Activated CD4-positive, alpha-beta T cell treated with anti-CD3 and anti-CD28 coated beads, Interleukin-2, amount 50 U/mL, for 16 hours (primary cell): ENCODE measurements around the gene EVX1.
A peak's percentile ranks its signal among the peaks of the same experiment; 100 is the strongest.

Source experiments
- DNase-seq: peaks from one replicate; pipeline ENCODE4 v3.0.0-alpha.2; 2020

Gene EVX1

DNA sequence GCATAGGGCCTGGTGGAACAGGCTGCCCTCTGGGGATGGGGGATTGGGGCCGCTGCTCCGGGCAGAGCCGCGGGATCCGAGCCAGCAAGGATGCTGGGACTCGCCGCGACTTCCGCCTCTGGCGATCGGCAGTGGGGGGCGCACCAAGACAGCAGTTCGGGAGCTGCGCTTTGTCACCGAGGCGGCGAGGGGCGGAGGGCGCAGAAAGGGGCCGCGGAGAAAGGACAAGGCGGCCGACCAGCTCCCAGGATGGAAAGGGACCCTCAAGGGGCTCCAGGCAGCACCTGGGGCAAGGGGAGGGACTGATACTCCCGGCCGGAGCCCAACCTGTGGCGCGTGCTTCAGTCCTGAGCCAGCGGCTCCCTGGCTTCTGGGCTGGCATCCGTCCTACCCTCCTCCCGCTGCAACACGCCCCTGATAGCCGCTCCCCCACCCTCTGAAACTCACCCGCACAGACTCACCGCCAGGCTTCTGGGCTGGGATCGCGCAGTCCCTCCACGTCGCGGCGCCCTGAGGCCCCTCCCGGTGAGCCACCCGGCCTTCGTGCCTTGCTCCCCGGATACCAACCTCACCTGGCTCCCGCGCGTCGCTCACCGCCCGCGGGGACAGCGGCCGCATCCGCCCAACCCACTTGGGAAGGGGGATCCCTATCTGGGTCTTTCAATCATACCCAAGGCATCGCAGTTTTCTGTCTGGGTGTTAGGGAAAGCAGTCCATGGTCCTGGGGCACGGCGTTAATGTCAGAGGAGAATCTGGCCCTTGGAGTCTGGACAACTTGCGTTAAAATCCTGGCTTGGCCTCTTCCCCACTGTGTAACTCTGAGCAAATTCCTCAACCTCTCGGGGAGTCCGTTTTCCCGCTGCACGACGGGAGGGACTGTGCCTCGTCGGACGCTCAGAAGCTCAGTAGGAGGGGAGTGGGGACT is 7.0 kb upstream of the EVX1 start:
- DNase-seq: no peak

- peak; percentile 44 for DNase-seq
These were observed 4.8 kb upstream of the EVX1 start for GRCh38 chr7:27237735-27238334.

DNA sequence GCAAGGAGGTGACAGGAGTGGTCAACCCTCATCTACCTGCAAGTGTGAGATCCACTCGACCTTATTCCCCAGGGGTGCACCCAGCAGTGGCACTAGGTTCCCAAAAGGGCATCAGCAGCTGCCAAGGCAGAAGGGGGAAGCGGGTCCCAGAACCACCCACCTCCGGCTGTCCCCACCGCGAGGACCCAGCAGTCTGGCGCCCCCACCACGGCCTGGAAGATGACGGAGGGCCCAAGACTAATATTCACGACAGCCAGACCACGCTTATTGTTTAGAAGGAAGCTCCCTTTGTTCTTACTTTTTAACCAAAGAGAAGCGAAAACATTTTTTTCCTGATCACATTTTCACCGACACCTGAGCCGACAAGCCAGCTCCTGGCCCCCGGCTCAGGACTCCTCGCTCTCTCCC is 3.6 kb upstream of the EVX1 start:
- DNase-seq: no peak

- DNase-seq: no peak
These were observed 3.1 kb upstream of the EVX1 start for GRCh38 chr7:27239387-27240014.

DNA sequence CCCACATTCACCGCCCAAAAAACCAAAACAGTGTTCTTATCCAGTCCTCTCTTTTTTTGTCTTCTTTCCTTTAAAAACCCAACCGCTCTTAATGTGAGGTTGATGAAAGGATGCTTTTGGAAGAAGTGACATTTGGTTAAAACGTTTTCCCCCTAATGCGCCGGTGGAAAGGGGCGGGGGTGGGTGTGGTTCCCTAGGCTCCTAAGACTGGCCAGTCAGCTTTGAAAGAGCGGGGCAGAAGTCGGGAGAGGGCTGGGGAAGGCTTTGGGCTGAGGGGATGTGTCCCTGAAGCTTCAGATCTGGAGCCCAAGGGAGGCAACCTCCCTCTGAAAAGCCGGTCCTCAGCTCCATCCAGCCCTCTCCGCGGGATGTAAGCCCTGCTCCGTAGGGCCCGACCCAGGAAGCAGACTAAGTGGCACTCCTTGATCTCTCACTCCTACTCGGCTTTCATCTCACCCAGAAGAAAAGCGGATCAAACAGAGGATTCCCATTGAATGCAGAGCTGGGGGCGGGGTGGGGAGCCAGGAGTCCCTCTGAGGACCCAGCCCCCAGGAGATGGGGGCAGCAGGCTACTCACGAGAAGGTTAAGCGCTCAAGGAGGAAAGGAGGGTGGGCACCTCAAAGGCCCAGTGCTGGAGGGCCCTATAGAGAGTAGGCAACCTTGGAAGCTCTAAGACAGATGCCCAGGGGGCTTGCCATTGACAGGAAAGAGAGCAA is 2.4 kb upstream of the EVX1 start:
- no peak for DNase-seq

DNA sequence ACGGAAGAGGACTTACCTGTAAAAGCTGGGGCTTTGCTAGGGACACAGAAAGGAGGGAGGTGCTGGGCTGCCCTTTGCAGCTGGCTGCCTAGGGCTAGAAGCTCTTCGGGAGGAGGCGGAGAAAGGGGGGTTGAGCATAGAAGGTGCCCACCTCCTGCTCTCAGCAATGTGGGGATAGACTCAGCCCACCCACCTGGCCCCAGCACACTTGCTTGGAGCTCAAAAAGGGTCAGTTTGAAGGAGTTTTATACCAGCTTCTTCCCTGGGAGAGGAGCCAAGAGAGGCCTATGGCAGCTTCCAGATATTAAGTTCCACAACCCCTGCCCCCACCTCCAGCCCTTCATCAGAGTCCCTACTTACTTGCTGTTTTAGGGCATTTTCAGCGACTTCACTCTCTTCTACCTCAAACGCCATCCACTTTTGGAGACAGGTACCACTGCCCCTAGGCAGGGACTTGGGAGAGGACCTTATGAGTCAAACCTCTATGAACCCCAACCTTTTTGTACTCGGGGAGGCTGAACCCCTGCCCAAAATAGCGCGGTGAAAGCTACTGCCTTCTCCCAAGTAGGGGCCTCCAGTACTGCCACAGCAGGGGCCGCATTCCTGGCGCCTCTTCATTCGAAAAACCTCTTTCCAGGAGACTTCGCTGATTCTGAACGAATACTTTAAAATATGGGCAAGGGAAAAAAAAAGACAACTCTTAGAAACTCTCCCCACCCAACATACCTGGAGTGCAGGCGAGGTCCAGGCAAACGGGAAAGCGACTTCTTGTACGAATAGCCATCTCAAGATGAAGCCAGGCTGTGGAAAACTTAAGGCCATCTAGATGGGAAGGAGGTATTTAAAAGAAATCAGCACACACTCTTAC is 1.2 kb upstream of the EVX1 start:
- DNase-seq: no peak

DNA sequence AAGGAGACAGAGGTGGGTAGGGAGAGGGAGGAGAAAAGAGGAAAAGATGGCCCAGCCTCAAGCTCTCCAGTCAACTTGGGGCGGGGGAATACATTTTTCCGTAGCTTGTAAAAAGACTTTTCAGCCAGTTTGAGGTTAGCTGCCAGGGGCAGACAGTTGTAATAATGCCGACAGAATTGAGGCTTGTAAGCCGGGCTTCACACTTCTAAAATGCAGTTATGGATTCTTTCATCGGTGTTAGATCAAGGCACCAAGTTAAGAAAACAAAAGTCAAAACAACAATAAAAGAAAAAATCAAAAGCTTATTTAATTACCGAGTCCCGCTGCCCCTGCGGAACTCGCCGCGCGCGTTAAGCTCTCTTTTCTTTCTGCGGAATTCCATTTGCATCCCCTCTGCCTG is 448 bp upstream of the EVX1 start:
- no peak for DNase-seq

DNA sequence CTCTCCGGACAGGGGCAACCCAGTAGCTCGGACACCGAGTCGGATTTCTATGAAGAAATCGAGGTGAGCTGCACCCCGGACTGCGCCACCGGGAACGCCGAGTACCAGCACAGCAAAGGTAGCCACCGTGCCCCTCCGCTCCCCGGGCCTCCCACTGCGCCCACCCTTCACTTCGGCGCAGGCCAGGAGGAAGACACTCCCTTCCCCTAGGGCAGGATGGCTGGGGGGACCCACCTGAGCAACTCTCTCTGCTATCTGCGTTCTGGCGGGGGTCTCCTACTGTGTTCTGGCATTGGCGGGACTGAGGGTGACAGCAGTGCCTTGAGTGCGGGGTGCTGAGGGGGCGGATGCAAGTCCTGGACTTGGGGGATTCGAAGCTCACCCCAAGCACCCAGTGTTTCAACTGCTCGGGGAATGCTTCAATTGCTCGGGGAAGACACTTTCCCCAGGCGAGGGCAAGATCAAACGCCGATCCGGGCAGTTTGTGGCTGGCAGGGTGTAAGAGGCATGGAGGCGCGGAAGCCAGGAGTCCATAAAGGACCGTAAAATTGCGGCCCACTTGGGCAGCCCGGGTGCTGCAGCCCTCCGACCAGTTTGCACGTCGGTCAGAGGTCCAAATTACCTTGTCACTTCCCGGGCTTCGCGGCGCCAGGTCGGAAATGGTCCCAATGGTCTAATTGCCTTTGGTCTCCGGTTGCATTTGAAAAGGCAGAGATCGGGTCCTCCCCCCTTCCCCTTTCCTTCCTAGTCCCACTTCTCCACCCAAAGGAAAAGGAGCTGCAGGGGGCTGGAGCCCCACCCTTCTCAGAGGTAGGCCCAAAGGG is 950 bp downstream of the EVX1 start:
- no peak for DNase-seq

DNA sequence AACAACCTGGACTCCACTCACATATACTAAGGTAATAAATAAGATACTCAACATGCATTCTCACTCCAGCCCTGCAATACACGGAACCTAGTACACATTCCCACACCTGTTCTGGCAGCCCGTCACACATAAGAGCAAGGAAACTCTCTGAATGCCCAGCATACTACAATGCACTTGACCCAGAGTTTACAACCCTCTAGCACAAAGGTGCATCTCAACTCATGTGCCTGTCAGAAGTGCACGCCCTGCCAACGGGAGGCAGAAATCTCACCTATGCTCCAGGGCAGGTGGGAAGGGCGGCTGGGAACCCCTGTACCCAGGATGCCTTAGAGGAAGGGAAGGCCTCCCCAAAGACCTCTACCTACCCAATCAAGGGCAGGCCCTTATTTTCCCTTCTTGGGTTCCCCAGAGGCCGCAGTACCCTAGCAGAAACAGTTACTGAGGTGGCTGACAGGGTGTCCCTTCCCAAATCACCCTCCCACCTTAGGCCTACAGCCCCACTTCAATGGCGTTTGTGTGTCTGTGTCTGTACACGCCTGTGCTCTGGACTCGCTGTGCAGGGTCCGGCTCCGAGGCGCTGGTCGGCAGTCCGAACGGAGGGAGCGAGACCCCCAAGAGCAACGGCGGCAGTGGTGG is 2.0 kb downstream of the EVX1 start:
- no peak for DNase-seq

DNA sequence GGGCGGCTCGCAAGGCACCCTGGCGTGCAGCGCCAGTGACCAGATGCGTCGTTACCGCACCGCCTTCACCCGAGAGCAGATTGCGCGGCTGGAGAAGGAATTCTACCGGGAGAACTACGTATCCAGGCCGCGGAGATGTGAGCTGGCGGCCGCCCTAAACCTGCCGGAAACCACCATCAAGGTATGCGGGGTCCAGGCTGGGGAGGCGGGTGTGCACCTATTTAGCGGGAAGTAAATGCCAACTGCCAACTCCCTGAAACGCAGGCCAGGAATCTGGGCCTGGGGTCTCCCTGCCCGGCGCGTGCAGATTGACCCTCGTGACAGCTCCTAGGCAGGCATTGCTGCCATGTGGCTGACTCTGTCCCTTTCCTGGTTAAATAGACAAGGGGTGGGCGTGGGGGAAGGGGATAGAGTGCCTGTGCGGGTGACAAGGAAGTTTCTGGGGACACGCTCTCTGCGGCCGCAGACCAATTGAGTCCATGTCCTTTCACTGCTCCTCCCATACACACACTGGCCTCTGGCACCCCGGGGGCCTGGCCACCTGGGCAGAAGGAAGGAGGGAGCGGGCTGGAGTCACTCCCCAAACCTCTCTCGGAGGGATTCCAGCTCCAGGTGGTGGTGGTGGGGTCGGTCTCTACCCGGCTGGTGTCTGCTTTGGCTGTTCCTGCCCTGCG is 2.7 kb downstream of the EVX1 start:
- DNase-seq: no peak

GRCh38 chr7:27245798-27246691 is 3.4 kb downstream of the EVX1 start:
- no peak for DNase-seq

DNA sequence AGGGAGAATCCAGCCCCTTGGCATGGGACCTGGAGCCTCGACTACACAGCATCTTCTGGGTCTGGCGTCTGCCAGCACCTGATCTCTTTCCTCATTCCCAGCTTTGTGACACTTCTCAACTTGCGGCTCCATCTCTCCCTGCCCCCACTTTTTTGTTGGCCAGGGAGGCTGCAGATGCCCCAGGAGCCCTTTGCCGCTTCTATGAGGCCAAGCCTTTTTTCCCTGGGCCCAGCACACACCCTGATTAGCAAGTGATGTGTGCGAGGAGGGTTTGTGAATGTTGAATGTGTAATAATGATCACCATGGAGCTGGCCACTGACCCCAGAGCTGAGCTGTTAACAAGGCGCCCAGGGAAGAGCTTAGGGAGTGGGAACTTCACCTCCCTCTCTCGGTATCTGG is 4.4 kb downstream of the EVX1 start:
- DNase-seq: no peak

DNA sequence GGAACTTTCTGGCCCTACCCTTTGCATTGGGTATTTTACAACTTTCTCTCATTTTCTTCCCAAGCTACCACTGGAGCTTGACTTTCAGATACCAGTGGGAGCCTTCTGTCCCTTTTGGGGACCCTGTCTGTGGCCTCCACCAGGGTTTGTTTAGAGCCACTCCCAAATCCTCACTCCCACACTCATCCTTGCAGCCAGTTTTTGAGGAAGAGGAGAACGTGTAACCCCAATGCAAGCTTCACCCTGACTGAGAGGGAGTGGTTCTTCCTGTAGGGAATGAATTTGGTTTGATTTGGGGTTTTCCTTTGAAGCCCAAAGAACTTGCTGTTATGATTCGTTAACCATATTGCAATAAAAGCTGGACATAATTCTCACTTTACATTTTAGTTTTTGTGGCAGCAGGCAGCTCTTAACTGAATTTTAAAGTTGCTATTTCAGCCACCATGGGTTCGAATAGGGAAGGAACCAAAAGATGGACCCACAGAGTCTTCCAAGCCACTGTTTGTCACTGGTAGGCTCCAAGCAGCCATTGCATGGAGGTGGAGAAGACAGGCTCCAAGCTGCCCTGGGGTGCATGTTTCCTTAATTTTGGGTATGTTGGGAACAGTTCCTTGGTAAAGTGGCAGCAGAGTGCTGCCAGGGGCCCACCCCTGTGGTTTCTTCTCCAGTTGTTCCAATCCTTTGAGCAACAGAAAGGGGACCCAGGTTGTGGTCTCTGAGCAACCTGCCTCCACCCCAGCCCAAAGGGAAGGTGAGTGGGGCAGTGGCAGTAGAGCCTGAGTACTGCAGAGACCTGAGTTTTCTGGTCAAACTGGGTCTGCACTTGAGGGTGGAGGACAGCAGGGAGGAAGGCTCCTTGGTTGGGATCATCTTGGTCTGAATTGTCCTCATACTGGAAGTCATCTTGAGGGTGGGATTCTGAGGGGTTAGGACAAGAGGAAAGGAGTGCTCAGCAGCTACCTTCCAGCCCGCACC is 5.1 kb downstream of the EVX1 start:
- DNase-seq: no peak

- DNase-seq: no peak
These were observed 5.8 kb downstream of the EVX1 start for GRCh38 chr7:27248427-27248806.

GRCh38 chr7:27248911-27249723 is 6.5 kb downstream of the EVX1 start:
- DNase-seq: no peak

- no peak for DNase-seq
These were observed 7.3 kb downstream of the EVX1 start for GRCh38 chr7:27249724-27250556.
